HepG2 (cell line): ENCODE data around the gene UBAP2. TPM values are rescaled to one million over a fixed set of nuclear protein-coding genes. Genes with fewer than 3 reads are reported as not detected.

ENCODE experiments used
- CREB3 ChIP-seq: sonication (generic); formaldehyde crosslinking; IDR thresholded peaks from 2 replicates; pipeline ENCODE4 v1.5.0; 2020; ENCODE audit warnings: missing genetic modification reagents
- GATAD2A ChIP-seq: IDR thresholded peaks from 2 replicates; pipeline ENCODE4 v1.6.1; 2016
- GLMP ChIP-seq: sonication (generic); formaldehyde crosslinking; IDR thresholded peaks from 2 replicates; pipeline ENCODE4 v1.9.0; 2021; ENCODE audit warnings: missing genetic modification reagents, mild to moderate bottlenecking, borderline replicate concordance
- HDAC1 ChIP-seq: sonication (generic); formaldehyde crosslinking; IDR thresholded peaks from 2 replicates; pipeline ENCODE4 v1.5.1; 2020; ENCODE audit warnings: mild to moderate bottlenecking, missing genetic modification reagents
- HNRNPK ChIP-seq: fragments of 200-400 bp; formaldehyde crosslinking; IDR thresholded peaks from 2 replicates; pipeline ENCODE4 v1.6.1; 2018; ENCODE audit warnings: low read length, low read depth, moderate library complexity, mild to moderate bottlenecking; ENCODE audit not compliant: poor library complexity, severe bottlenecking
- HOXD1 ChIP-seq: sonication (generic); formaldehyde crosslinking; IDR thresholded peaks from 2 replicates; pipeline ENCODE4 v1.5.0; 2020; ENCODE audit warnings: missing genetic modification reagents
- JUNB ChIP-seq: sonication (generic); formaldehyde crosslinking; IDR thresholded peaks from 2 replicates; pipeline ENCODE4 v1.8.0; 2022; ENCODE audit warnings: missing genetic modification reagents, mild to moderate bottlenecking, borderline replicate concordance
- SUZ12 ChIP-seq: fragments of 150-350 bp; IDR thresholded peaks from 2 replicates; pipeline ENCODE4 v1.6.1; 2014; ENCODE audit warnings: low read depth, low read length
- XBP1 ChIP-seq: sonication (generic); formaldehyde crosslinking; IDR thresholded peaks from 2 replicates; pipeline ENCODE4 v1.5.0; 2020; ENCODE audit warnings: missing genetic modification reagents
- ZBTB40 ChIP-seq, 2 experiments: fragments of 450-650 bp in 1 of 2; sonication (generic) in 1 of 2; formaldehyde crosslinking in 1 of 2; IDR thresholded peaks; 2 replicates each; pipeline versions ENCODE4 v1.6.1 to v1.8.0; 2016 to 2022; ENCODE audit warnings: antibody characterized with exemption in 1 of 2, mild to moderate bottlenecking in 1 of 2, missing genetic modification reagents in 1 of 2
- ZNF263 ChIP-seq: sonication (generic); formaldehyde crosslinking; IDR thresholded peaks from 2 replicates; pipeline ENCODE4 v1.4.0; 2020; ENCODE audit warnings: missing genetic modification reagents
- ZNF451 ChIP-seq: sonication (generic); formaldehyde crosslinking; IDR thresholded peaks from 2 replicates; pipeline ENCODE4 v1.5.0; 2020; ENCODE audit warnings: mild to moderate bottlenecking, missing genetic modification reagents
- ZNF557 ChIP-seq: sonication (generic); formaldehyde crosslinking; IDR thresholded peaks from 2 replicates; pipeline ENCODE4 v1.4.0; 2020; ENCODE audit warnings: missing genetic modification reagents
- ZNF670 ChIP-seq: sonication (generic); formaldehyde crosslinking; IDR thresholded peaks from 2 replicates; pipeline ENCODE4 v1.8.0; 2022; ENCODE audit warnings: mild to moderate bottlenecking, missing genetic modification reagents, borderline replicate concordance
- ZNF672 ChIP-seq: sonication (generic); formaldehyde crosslinking; IDR thresholded peaks from 2 replicates; pipeline ENCODE4 v1.8.1; 2022; ENCODE audit warnings: missing genetic modification reagents
- ZNF709 ChIP-seq: sonication (generic); formaldehyde crosslinking; IDR thresholded peaks from 2 replicates; pipeline ENCODE4 v1.5.0; 2020; ENCODE audit warnings: mild to moderate bottlenecking, missing genetic modification reagents
- ZNF773 ChIP-seq: sonication (generic); formaldehyde crosslinking; IDR thresholded peaks from 2 replicates; pipeline ENCODE4 v1.4.0; 2020; ENCODE audit warnings: missing genetic modification reagents, borderline replicate concordance
- ZNF792 ChIP-seq: IDR thresholded peaks from 2 replicates; pipeline ENCODE4 v1.6.1; 2016
- polyA plus RNA-seq, 8 experiments: library from polyadenylated mRNA; depleted of rRNA in 3 of 8; stranded (reverse) in 7 of 8; unstranded in 1 of 8; fragments of >200 nt; fragmentation: Illumina TruSeq in 4 of 8; extraction: Trizol in 4 of 8; gene quantifications; 2 replicates each; pipeline versions ENCODE4 v1.2.1 to v1.2.3, GENCODE V29; 2011 to 2016; ENCODE audit warnings: low read depth in 4 of 8, missing spikeins in 1 of 8, mixed read lengths in 1 of 8; ENCODE audit not compliant: insufficient read depth in 1 of 8
- total RNA-seq, 5 experiments: library from RNA; depleted of rRNA; stranded (reverse); fragments of >200 nt; fragmentation: Illumina TruSeq; extraction: Trizol; gene quantifications; 2 replicates each; pipeline ENCODE4 v1.2.3, GENCODE V29; 2016; ENCODE audit warnings: low read depth in 1 of 5

Gene UBAP2
- total and polyA plus RNA-seq, 2 of the 13 experiments (the other 11 are each of a cell fraction or from before 2014, with no cell fraction given) = 19.0 to 22.0 TPM

GRCh38 chr9:34048727-34049629, at the start of gene UBAP2 (continued):
- TF ChIP-seq JUNB = no peak
- peak; percentile 66 for TF ChIP-seq SUZ12
- TF ChIP-seq ZNF773 (CRISPR knock-in tag) = peak; percentile 61; the same call in 1 of the 2 replicates
- peak; percentile 87; the same call in 1 of the 2 replicates for TF ChIP-seq ZNF557 (CRISPR knock-in tag)
- no peak for TF ChIP-seq GLMP (CRISPR knock-in tag)
- peak; percentile 68; the same call in 1 of the 2 replicates for TF ChIP-seq ZNF709 (CRISPR knock-in tag)
- TF ChIP-seq HDAC1 (CRISPR knock-in tag) = peak; percentile 62
- TF ChIP-seq XBP1 (CRISPR knock-in tag) = no peak
- no peak; the same call in none of the 2 replicates for TF ChIP-seq GATAD2A (CRISPR knock-in tag)
- TF ChIP-seq ZBTB40 (IDR thresholded peaks at IDR 0.05) = no peak
- 0 out of 2 replicates have a peak, but pooled peaks have one; percentile 42 for TF ChIP-seq ZBTB40 (CRISPR knock-in tag; IDR thresholded peaks at IDR 0.05)
- TF ChIP-seq ZNF670 (CRISPR knock-in tag) = peak; percentile 83; the same call in 1 of the 2 replicates
- no peak for TF ChIP-seq CREB3 (CRISPR knock-in tag)
- peak; percentile 84; the same call in 1 of the 2 replicates for TF ChIP-seq HOXD1 (CRISPR knock-in tag)
- TF ChIP-seq ZNF263 = 0 out of 2 replicates have a peak, but pooled peaks have one; percentile 30
- no peak for TF ChIP-seq HNRNPK
- TF ChIP-seq ZNF792 (CRISPR knock-in tag) = no peak; the same call in 1 of the 2 replicates
- TF ChIP-seq ZNF451 (CRISPR knock-in tag) = peak; percentile 27; the same call in 1 of the 2 replicates
- no peak for TF ChIP-seq ZNF672
